ENCODE results near the gene AP1M1. TPM values are rescaled to one million over a fixed set of nuclear protein-coding genes. Genes with fewer than 3 reads are reported as not detected.

AP1M1 gene
- total and polyA plus RNA-seq, 2 experiments from 2014 or later, result 56.7 to 93.3 TPM

GRCh38 chr19:16216744-16217670, 19.3 kb downstream of the AP1M1 start:
- no peak overlapping the region for H3K4me2 ChIP-seq
- TF ChIP-seq EZH2phosphoT487 (IDR thresholded peaks at IDR 0.05; ENCODE audit: low read depth, severe bottlenecking, unreplicated experiment) (no peak), EZH2 (IDR thresholded peaks at IDR 0.05; ENCODE audit: borderline replicate concordance) (no peak)
- TF ChIP-seq, protein P1, sequence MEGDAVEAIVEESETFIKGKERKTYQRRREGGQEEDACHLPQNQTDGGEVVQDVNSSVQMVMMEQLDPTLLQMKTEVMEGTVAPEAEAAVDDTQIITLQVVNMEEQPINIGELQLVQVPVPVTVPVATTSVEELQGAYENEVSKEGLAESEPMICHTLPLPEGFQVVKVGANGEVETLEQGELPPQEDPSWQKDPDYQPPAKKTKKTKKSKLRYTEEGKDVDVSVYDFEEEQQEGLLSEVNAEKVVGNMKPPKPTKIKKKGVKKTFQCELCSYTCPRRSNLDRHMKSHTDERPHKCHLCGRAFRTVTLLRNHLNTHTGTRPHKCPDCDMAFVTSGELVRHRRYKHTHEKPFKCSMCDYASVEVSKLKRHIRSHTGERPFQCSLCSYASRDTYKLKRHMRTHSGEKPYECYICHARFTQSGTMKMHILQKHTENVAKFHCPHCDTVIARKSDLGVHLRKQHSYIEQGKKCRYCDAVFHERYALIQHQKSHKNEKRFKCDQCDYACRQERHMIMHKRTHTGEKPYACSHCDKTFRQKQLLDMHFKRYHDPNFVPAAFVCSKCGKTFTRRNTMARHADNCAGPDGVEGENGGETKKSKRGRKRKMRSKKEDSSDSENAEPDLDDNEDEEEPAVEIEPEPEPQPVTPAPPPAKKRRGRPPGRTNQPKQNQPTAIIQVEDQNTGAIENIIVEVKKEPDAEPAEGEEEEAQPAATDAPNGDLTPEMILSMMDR (IDR thresholded peaks at IDR 0.05; ENCODE audit: poor library complexity), result no peak
- peaks cover 8% of the 10 kb centered on the region for H3K9me3 ChIP-seq (ENCODE audit: low read depth)
- H3K4me3 ChIP-seq, result no peak overlapping the region
- H2AFZ ChIP-seq, result no peak overlapping the region
- H3K9me2 ChIP-seq (replicated peaks; ENCODE audit: insufficient read depth), result no peaks in the 10 kb centered on the region
- peaks cover 28% of the 10 kb centered on the region for H3K79me2 ChIP-seq
- WGBS (ENCODE audit: low lambda C conversion rate, missing lambda C conversion rate), result 91% methylated on average over 13 of the region's 13 CpGs
- H4K20me1 ChIP-seq (ENCODE audit: insufficient read depth, poor library complexity, severe bottlenecking), result no peaks in the 10 kb centered on the region
- H3K36me3 ChIP-seq (replicated peaks; ENCODE audit: insufficient read depth, low read depth), result no peaks in the 10 kb centered on the region
- no peak overlapping the region for H3K27ac ChIP-seq
- DNase-seq (ENCODE audit: low spot score), result no peak
- no peaks in the 10 kb centered on the region for H3K4me1 ChIP-seq (ENCODE audit: insufficient read depth)
- H3K27me3 ChIP-seq, result no peaks in the 10 kb centered on the region

DNA sequence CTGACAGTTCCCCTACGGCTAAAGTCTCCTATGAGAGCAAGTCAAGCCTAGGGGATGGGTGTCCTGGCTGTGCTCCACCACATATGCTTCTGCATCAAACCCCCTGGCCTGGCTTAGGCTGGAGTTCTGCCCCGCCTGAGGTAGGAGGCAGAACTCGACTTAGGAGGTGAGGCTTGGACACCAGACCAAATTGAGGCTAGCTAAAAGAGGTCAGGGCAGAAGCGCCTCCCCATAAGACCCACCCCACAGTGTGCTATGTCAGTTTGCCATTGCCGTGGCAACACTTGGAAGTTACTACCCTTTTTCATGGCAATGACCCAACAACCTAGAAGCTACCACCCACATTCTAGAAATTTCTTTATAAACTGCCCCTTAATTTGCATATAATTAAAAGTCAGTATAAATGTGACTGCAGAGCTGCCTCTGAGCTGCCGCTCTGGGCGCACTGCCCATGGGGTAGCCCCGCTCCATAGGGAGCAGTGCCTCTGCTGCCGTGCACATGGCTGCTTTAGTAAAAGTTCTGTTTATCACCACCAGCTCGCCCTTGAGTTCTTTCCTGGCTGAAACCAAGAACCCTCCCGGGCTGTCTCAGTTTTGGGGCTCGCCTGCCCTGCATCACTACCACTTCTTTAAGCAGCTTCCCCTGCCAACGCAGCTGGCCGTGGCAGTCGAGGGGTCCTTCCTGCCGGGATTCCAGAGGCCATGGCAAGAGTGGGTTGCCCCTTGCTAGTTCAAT, 20.2 kb downstream of the AP1M1 start:
- DNase-seq (ENCODE audit: low spot score), result no peak
- Histone ChIP-seq H3K36me3 (replicated peaks; ENCODE audit: insufficient read depth, low read depth) (no peaks in the 10 kb centered on the region), H3K4me2 (no peak overlapping the region), H3K9me2 (replicated peaks; ENCODE audit: insufficient read depth) (no peaks in the 10 kb centered on the region), H4K20me1 (ENCODE audit: insufficient read depth, poor library complexity, severe bottlenecking) (no peaks in the 10 kb centered on the region), H3K27me3 (no peaks in the 10 kb centered on the region), H3K4me1 (ENCODE audit: insufficient read depth) (no peaks in the 10 kb centered on the region), H2AFZ (no peak overlapping the region), H3K9me3 (ENCODE audit: low read depth) (peaks cover 8% of the 10 kb centered on the region), H3K27ac (no peak overlapping the region), H3K79me2 (peaks cover 20% of the 10 kb centered on the region), H3K4me3 (no peak overlapping the region)
- TF ChIP-seq, protein P1 (IDR thresholded peaks at IDR 0.05; ENCODE audit: poor library complexity), result no peak
- TF ChIP-seq EZH2 (IDR thresholded peaks at IDR 0.05; ENCODE audit: borderline replicate concordance), result no peak
- 87% methylated on average over 16 of the region's 16 CpGs for WGBS (ENCODE audit: low lambda C conversion rate, missing lambda C conversion rate)

DNA sequence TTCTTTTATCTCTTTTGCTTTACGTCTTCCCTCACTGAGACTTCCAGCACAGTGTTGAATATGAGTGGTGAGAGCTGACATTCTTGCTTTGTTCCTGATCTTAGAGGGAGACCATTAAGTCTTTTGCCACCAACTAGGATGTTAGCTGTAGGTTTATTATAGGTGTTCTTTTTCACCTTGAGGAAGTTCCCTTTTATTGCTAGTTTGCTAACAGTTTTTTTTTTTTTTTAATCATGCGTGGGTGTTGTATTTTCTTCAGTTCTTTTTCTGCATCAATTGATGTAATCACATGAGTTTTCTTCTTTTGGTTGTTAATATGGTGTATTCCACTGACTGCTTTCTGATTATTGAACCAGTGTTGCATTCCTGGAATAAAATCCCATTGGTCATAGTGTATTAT, 21.1 kb downstream of the AP1M1 start:
- H3K4me2 ChIP-seq, result no peak overlapping the region
- H3K4me3 ChIP-seq, result no peak overlapping the region
- no peak overlapping the region for H2AFZ ChIP-seq
- no peaks in the 10 kb centered on the region for H4K20me1 ChIP-seq (ENCODE audit: insufficient read depth, poor library complexity, severe bottlenecking)
- no peak for DNase-seq (ENCODE audit: low spot score)
- WGBS (ENCODE audit: low lambda C conversion rate, missing lambda C conversion rate), result 93% methylated on average over 2 of the region's 2 CpGs
- no peak overlapping the region for H3K27ac ChIP-seq
- no peaks in the 10 kb centered on the region for H3K9me2 ChIP-seq (replicated peaks; ENCODE audit: insufficient read depth)
- no peak for TF ChIP-seq EZH2phosphoT487 (IDR thresholded peaks at IDR 0.05; ENCODE audit: low read depth, severe bottlenecking, unreplicated experiment)
- no peak for TF ChIP-seq EZH2 (IDR thresholded peaks at IDR 0.05; ENCODE audit: borderline replicate concordance)
- TF ChIP-seq, protein P1 (IDR thresholded peaks at IDR 0.05; ENCODE audit: poor library complexity), result no peak
- H3K4me1 ChIP-seq (ENCODE audit: insufficient read depth), result no peaks in the 10 kb centered on the region
- H3K9me3 ChIP-seq (ENCODE audit: low read depth), result peaks cover 8% of the 10 kb centered on the region
- H3K27me3 ChIP-seq, result no peaks in the 10 kb centered on the region
- peaks cover 11% of the 10 kb centered on the region for H3K79me2 ChIP-seq
- H3K36me3 ChIP-seq (replicated peaks; ENCODE audit: insufficient read depth, low read depth), result no peaks in the 10 kb centered on the region

Measured in hepatocyte (in vitro differentiated cells).